ENCODE results near the gene CNTNAP5.

- TF ChIP-seq CTCF (conservative IDR thresholded peaks at IDR 0.05; ENCODE audit: low read length) (no peak), EZH2phosphoT487 (IDR thresholded peaks at IDR 0.05; ENCODE audit: borderline replicate concordance) (no peak)
Observed at GRCh38 chr2:123976054-123976648, 48.9 kb upstream of the CNTNAP5 start.
